ENCODE data around the gene CACFD1.

- no peak for TF ChIP-seq CTCF (IDR thresholded peaks at IDR 0.05)
- TF ChIP-seq POLR2A (IDR thresholded peaks at IDR 0.05), result no peak
Measured at GRCh38 chr9:133468374-133468773, 8.6 kb downstream of the CACFD1 start.

Measured in testis (tissue), 2 donors.